Lung microvascular endothelial cell (primary cell): Measurements from ENCODE around the gene FAM13A. TPM values are rescaled to one million over a fixed set of nuclear protein-coding genes. Genes with fewer than 3 reads are reported as not detected.
"Not testable (repeated sequence)": the region's sequence is repeated elsewhere in the genome, so short reads cannot be mapped to it uniquely, and the experiment has no call there.

Experiments used
- DNase-seq, 2 donors: peaks; one replicate each; pipeline versions ENCODE4 v3.0.0 to v3.0.0-alpha.2; 2010; ENCODE audit warnings: low read depth in 2 of 2
- total RNA-seq: library from RNA; depleted of rRNA; stranded (reverse); fragments of >200 nt; gene quantifications from 2 replicates; pipeline ENCODE4 v1.2.1, GENCODE V29; 2014

Gene FAM13A
- total RNA-seq, 1 donor from 2014 or later = 0.60 TPM

DNA sequence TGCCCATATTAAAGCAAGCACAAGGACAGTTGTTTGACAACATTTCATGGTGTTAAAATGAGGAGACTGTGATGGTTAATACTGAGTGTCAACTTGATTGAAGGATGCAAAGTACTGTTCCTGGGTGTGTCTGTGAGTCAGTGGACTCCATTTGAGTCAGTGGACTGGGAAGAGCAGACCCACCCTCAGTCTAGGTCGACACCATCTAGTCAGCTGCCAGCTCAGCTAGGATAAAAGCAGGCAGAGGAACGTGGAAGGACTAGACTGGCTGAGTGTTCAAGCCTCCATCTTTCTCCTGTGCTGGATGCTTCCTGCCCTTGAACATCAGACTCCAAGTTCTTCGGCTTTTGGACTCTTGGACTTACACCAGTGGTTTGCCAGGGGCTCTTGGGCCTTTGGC lies 203.4 kb downstream of the FAM13A start:
- not testable (repeated sequence) for DNase-seq

DNA sequence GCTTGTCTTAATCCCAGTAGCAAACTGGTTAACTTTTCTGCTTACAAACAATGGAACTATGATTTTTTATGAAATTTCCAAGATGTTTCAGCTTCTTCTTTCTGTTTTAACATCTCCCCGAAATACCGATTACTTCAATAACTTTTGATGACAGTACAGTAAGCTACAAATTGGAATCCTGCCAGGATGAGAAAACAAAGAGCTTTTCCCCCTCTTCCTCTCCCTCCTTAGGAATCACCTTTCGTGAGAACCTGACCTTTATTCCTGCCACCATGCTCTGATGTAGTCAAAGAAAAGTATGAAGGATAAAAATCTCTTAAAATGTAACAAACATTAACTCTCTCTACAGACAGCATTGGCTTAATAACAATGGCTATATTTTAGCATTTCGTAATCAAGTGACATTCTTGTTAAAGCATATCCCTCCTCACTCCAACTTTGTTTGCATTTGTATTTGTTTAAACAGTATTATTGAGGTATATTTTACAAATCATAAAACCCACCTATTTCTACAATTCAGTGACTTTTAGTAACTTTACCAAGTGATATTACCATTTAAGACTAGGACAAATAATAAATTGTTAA lies 210.7 kb downstream of the FAM13A start:
- DNase-seq = peak; percentile 3 to 85

DNA sequence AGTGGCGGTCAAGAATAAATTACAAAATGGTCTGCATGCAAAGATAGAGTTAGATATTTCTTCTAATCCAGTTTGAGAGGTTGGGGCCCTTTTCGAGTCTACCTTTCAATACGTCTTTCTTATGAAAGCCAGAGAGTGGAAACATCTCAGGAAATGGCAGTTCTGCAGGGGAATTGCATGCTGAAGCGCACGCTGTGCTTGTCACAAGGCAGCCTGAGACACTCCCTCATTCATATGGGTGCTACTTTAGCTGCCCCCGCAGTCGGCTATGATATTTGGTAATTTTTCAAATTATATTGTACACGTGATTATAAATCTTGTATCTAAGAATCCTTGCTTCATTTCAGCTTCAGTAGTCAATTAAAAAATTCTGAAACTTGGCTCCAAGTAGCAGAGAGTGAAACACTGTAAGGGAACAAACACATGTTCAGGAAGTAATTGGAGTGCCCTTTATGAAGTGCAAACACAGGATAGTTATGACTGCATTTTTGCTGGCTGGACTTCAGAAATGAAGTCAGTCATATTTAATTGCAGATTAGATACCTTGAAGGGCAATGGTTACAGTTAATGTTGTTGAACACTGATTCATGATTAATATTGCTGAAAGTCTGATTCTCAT lies 213.8 kb downstream of the FAM13A start:
- peak; percentile 54 to 77 for DNase-seq

DNA sequence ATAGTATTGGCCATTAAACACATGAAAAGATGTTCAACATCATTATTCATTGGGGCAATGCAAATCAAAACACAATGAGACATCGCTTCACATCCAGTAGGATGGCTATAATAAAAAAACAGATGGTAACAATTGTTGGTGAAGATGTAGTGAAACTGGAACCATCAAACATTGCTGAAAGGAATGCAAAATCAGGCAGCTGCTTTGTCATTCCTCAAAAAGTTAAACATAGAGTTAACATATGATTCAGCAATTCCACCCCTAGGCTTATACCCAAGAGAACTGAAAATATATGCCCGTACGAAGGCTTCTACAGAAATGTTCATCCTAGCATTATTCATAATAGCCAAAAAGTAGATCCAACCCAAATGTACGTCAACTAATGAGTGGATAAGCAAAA lies 215.3 kb downstream of the FAM13A start:
- no peak for DNase-seq

DNA sequence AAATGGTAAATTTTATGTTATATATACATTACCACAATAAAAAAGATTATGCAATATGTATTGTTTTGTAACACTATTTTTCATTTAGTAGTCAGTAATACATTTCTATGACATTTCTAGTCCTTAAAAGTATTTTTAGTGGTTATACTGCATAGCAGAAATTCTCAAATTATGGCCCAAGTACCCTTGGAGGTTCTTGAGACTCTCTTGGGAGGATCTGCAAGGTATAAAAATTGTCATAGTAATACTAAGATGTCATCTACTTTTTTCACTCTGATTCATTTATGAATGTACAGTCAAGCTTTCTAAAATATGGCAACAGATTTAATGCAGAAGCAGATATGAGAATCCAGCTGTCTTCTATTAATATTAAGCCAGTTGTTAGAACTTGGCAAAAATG lies 220.8 kb downstream of the FAM13A start:
- DNase-seq = no peak

DNA sequence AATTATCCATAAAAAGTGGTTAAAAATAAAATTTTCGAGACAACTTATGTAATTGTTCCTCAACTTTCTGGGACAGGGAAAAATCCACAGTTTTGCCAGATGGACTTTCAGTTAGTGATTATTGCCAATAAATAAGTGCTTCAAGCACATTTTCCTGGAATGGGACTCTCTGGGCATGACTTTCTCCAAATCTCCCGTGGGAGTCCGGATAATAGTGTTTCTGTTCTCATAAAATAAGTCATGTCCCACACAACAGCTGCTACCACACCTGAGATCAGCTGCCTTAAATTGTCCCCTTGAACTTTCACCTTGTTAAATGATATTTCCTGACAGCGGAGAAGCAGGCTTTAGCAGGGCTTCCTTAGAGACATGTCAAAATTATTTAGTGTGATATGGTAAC lies 226.0 kb downstream of the FAM13A start:
- no peak for DNase-seq

DNA sequence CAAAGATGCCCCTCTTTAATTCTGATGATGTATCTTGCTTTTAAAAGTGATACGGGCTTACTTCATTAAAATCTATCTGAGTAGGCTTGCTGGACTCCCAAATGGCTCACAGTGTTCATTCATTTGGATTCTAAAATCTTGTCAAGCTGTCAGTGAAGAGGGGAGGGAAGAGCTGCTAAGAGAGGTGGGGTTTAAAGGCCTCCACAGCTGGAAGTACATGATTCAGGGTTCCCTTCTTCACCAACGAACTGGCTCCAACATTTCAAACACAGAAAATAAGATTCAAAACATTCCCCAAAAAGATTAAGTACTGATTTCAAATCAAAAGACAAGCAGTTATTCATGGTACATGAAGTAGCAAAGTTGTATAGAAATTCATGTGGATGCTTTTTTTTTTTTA lies 226.4 kb downstream of the FAM13A start:
- no peak for DNase-seq

DNA sequence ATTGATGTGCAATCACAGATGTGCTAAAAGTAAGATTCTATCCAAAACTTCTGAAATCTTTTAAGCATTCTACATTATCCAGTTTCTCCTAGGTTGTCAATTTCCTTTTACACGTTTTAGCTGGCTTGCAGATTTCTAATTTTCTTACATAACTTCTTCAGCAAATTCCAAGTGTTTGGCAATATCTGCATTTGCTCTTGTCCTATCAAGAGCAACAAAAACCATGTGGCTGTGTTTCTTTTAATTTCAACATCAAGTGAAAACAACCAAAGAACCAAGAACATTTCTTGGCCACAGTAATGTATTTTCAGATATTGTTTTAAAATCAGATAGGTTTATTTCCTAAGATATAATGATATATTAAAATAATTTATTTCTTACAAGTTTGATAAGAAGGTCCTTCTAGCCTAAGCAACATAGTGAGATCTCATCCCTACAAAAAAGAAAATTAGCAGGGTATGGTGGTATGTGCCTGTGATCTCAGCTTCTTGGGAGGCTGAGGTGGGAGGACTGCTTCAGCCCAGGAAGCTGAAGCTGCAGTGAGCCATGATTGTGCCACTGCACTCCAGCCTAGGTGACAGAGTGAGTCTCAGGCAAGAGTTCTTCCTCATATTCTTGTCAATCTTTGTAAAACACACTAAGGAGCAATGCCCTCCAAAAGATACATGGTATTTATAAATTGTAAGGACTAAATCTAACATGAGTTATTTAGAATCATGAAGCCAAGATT lies 228.0 kb downstream of the FAM13A start:
- no peak for DNase-seq

DNA sequence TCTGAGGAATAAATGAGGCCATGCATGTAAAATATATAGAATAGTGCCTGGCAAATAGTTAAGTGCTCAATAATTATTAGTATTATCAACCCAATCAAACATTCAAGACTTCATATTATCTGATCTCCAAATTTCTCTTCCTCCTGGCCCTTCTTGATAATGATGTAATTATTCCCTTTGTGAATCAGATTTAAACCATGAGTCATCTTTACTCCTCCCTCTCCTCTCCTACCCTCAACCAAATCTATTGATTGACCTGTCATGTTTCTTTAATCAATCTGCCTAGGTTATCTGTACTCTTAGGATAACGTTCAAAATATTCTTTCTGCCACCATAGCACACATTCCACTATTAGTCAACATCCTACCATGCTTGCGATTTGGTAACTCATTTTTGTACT lies 229.5 kb downstream of the FAM13A start:
- no peak for DNase-seq

DNA sequence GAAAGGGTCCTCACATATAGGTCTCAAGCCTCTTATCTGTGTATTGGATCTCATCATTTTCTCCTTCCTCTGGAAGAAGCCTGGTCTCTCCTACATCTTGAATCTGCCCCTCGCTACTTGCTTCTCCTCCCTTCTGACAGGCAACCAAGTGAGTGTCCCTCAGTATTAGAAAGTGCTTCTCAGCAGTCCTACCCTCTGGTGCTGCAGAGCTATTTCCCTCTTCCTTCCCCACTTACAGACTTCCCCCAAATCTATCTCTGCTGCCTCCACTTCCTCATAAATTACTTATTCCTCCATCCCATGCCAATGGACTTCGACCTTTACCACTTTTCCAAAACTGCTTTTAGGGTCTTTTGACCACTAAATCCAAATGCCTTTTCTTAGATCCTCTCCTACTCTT lies 230.2 kb downstream of the FAM13A start:
- no peak for DNase-seq

DNA sequence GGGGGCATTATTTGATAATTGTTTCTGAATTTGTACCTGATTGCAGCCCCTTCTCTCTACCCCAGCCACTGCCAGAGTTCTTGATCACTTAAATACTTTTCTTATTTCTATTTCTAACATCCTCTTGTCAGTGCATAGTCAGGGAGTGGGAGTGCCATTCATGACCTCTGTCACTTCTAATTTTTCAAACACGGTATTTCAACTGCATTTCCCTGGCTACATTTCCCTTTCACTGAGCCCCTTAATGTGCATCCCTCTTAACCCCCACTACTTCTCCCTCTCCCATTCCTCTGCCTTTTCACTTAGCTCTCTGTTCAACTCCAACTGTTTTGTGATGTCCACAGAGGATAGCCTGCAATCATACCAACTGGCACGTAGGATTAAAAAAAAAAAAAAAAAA lies 231.1 kb downstream of the FAM13A start:
- no peak for DNase-seq

DNA sequence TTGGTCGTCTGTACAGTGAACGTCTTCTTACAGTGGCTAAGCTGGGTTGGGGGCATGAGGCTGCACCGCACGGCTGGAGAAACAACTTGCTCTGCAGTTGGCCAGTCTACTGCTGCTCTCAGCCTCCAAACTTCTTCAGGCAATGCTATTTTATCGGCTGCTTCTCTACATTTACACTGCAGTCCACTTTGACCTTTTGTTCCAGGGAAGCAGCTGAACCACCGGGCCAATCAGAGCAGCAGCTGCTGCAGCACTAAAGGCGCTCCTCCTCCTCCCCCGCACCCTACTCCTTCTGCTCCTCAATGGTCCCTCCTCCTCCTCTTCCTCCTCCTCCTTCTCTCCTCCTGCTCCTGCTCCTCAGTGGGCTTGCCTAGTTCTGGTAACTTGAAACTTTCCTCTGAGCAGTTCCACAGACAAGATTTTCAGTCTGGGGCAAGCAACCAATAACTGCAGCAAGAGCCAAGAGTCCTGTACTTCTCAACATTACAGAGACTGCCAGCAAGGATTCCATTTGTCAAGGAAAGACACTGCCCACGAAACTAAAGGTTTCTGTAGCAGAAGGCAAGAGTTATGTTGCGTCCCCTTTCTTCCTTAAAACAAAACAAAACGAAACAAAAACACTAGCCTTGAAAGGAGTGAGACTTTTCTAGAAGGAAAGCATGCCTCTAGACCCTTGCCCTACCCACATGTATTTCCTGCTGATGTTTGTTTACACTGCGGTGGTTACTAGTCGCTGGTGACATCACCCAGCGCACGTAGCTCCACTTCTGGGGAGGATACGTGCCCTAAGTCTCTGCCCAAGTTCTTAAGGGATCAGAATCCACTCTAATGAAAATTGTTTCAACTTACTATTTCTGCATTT lies 233.7 kb downstream of the FAM13A start:
- DNase-seq = peak in 1 of 2 donors; percentile 97

DNA sequence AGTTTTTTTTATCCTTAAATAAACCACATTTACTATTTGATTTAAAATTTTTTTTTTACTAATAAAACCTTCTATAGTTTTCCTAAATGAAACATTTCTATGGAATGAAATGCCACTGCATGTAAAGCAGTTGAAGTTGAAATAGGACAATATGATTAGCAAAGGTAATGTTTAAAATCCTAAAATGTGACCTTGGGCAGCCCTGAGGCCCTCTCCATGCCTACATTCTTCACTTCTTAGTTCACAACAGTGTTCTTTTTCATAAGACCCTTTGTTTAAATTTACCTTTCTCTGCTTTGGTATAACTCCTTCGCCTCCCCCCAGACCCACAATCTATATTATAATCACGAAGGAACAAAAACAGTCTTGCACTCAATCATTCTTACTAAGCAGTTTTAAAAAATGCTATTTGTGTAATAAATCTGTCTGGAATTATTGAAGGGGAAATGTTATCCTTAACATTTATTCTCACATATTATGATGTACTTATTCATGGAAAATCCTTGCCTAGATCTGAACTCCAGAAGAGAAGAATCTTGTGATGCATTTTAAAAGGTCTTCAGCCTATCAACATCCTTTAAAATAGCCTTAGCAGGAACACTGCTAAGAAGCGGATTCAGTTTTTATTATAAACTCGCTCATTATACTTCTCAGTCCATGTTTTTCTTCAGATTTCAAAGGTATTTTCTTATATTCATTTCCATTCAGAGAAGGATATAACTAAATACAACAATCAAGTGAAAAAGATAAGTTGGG lies 234.8 kb downstream of the FAM13A start:
- DNase-seq = no peak

DNA sequence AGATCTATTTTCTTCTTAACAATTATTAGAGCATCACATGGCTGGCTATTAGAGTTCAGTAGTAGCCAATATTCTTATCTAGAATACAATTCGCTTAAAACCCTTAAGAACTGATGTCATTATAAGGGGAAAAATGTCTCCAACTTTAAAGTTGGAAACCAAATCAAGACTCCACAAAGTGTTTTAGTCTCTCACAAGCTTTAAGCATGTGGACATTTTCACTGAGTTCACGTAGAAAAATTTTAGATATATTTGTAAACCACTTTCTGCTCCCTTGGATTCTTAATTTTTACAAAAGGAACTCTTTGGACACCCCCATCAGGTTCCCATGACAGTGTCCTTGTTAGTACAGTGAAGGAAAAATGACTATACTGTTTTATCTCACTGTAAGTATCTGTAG lies 235.5 kb downstream of the FAM13A start:
- no peak for DNase-seq

DNA sequence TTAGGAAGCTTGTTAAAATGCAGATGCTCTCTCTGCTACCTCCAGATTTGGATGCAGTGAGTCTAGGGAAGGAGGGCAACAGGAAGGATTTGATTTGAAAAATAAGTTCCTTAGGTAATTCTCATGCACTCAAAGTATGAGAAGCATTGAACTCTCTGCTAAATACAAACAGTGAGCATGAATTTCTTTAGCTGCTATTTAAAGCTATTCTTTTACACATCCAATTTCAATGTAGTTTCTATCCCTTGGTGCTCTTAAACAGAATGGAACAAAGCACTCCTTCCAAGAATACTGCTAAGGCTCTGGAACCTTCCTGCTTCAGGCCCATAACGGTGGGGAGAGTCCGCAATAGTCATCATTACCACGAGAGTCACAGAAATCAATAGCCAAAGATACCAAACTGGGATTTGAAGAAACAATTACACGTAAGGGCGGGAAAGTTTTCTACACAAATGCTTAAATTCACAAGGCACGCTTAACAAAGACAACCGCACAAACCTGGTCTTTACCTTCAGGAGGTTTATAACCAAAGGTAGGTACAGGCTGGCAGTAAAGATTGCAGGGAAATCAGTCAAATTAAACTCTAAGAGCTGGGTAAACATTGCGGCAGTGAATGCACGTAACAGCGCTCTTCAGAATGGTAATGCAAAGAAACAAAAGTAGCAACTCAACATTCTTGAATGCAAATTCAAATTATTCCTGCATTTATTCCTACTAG lies 236.1 kb downstream of the FAM13A start:
- no peak for DNase-seq

DNA sequence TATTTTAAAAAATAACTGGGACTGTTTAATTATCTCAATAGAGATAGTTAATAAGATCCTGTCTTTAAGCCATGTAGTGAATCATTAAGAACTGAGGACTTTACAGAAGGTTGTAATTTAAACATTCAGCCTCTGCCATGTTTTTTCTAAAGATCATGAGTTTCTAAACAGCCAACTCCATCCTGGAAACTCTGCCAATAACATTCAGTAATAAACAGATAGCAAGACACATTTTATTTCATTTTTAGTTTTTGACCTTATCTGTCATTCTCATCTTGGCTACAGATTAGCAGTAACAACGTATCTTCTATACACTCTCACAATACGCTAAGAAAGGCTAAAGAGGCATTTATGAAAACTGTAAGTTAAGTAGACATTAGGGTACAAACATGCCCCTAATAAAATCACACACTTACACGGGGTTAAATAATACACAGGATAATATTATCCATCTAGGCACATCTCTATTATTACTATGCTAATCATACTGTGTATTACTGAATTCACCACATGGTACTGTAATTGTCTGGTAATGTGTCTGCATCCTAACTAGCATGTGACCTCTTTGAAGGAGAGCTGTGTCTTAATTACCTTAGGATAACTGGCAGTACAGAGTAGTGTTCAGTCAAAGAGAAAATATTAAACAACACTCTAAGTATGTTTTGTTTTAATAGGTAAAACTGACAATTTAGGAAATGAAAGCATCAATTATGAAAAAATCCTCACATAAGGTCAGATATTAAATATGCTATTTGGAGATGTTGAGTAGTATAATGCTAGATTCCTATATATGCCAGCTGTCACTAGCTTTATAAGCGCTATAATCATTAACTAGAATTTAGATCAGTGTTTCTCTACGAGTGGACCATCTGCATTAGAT lies 236.9 kb downstream of the FAM13A start:
- no peak for DNase-seq

DNA sequence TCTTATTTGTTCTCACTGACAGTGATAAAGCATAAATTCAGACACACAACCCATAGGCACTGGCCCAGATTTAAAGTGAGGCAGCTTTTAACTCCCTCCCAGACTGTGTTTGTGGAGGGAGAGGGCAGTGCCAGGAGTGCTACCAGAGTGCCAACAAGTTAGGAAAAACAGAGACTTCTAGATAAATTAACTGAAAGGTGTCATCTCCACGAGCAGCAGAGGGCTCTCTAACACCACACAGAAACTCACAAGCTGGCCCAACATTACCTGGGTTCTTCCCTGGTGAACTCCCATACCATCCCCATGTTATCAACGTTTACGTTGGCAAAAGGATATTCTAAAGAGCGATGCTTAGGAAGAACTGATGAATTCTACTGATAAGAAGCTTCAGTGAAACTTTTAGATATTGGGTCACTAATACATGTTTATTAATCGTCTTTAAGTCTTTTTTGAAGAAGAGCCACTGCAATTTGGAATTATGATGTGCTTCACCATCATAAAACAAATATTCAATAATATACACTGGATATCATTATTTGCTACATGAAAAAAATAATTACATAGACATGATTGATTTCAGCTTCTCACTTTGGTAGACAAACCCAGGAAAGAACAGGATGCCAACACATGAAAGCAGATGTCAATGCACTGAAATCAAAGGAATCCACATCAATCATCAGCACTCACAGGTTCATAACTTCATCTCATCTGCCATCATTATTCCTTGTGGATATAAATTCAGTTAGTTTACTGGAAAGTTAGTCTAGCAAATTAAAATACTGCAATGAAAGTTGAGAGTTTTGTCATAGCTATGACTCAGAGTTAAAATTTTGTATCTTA lies 238.1 kb downstream of the FAM13A start:
- DNase-seq = peak; percentile 65 to 69

DNA sequence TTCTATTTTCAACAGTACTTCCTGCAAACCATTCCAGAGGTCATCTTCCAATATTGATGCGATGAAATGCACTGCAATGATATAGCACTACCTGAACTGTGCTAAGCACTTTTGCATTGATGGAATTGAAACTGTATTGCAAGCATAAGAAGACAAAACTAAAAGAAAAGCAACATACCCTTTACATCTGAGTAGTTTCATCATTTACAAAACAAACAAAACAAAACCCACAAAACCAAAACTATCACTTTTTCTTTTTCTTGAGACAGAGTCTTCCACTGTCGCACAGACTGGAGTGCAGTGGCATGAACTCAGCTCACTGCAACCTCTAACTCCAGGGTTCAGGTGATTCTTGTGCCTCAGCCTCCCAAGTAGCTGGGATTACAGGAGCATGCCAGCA lies 239.2 kb downstream of the FAM13A start:
- no peak for DNase-seq

DNA sequence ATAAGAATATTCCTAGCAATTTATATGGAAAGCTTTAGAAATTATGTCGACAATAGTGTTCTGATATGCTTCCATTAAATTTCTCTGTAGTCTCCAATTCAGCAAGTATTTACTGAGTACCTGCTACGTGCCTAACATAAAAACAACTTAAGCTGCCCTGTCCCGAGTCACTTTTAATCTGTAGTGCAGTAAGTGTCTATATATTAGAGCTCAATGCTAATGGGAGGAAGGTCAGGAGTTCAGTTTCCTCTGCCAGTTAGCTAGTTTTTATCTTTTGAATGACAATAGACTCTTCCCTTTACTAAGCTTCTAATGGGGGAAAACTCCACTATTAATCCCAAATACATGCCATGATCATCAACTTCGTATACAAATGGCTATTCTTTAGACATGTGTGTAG lies 240.6 kb downstream of the FAM13A start:
- DNase-seq = no peak
